ENCODE measurements around the gene DARS1. TPM values are rescaled to one million over a fixed set of nuclear protein-coding genes. Genes with fewer than 3 reads are reported as not detected.

The DARS1 gene
- total RNA-seq, 1 donor from 2014 or later: 58.3 TPM

GRCh38 chr2:136015699-136016098 lies 30.3 kb upstream of the DARS1 start:
- ATAC-seq: no peak

- ATAC-seq: no peak
Measured at GRCh38 chr2:136014411-136014810, 29.0 kb upstream of the DARS1 start.

GRCh38 chr2:136013955-136014354 lies 28.5 kb upstream of the DARS1 start:
- no peak for ATAC-seq

- ATAC-seq: no peak
Measured at GRCh38 chr2:136013136-136013685, 27.8 kb upstream of the DARS1 start.

GRCh38 chr2:136012315-136012714 lies 26.9 kb upstream of the DARS1 start:
- no peak for ATAC-seq

GRCh38 chr2:136010126-136010525 lies 24.7 kb upstream of the DARS1 start:
- no peak for ATAC-seq

GRCh38 chr2:136008205-136008865 lies 22.9 kb upstream of the DARS1 start:
- peak; percentile 66 for ATAC-seq

GRCh38 chr2:136006658-136007057 lies 21.2 kb upstream of the DARS1 start:
- no peak for ATAC-seq

- peak; percentile 15 for ATAC-seq
Measured at GRCh38 chr2:136005462-136006196, 20.2 kb upstream of the DARS1 start.

GRCh38 chr2:136004965-136005364 lies 19.5 kb upstream of the DARS1 start:
- ATAC-seq: no peak

GRCh38 chr2:136001131-136001530 lies 15.7 kb upstream of the DARS1 start:
- ATAC-seq: peak; percentile 83

GRCh38 chr2:136000502-136000901 lies 15.1 kb upstream of the DARS1 start:
- ATAC-seq: no peak

- no peak for ATAC-seq
Measured at GRCh38 chr2:135999899-136000298, 14.5 kb upstream of the DARS1 start.

- ATAC-seq: no peak
Measured at GRCh38 chr2:135998879-135999278, 13.5 kb upstream of the DARS1 start.

GRCh38 chr2:135997380-135997779 lies 12.0 kb upstream of the DARS1 start:
- no peak for ATAC-seq

GRCh38 chr2:135996304-135996703 lies 10.9 kb upstream of the DARS1 start:
- no peak for ATAC-seq

- no peak for ATAC-seq
Measured at GRCh38 chr2:135994281-135994680, 8.9 kb upstream of the DARS1 start.

GRCh38 chr2:135993421-135993820 lies 8.0 kb upstream of the DARS1 start:
- ATAC-seq: peak; percentile 90

- peak; percentile 41 for ATAC-seq
Measured at GRCh38 chr2:135991861-135992260, 6.4 kb upstream of the DARS1 start.

- ATAC-seq: no peak
Measured at GRCh38 chr2:135987441-135987840, 2.0 kb upstream of the DARS1 start.

- no peak for ATAC-seq
Measured at GRCh38 chr2:135986507-135986906, 1.1 kb upstream of the DARS1 start.

- peak; percentile 39 for ATAC-seq
Measured at GRCh38 chr2:135985826-135986393, 484 bp upstream of the DARS1 start.

GRCh38 chr2:135984199-135985017 lies 1.0 kb downstream of the DARS1 start:
- peak; percentile 56 for ATAC-seq

Data from esophagus mucosa (tissue), 1 donor.